Thoracic aorta endothelial cell (primary cell): ENCODE results near the gene ADAMTS13. TPM values are rescaled to one million over a fixed set of nuclear protein-coding genes. Genes with fewer than 3 reads are reported as not detected.

ENCODE experiments used
- total RNA-seq: library from RNA; depleted of rRNA; stranded (reverse); fragments of >200 nt; gene quantifications from 2 replicates; pipeline ENCODE4 v1.2.3, GENCODE V29; 2012

The ADAMTS13 gene
- 0.53 and 0.57 TPM in 2 replicates for total RNA-seq

GRCh38 chr9:133421615-133422542, at the start of gene ADAMTS13:
Gene ADAMTS13, plus strand, starts transcription at chr9:133422367. Its CDS starts 77 bp downstream, at chr9:133422444.

DNA sequence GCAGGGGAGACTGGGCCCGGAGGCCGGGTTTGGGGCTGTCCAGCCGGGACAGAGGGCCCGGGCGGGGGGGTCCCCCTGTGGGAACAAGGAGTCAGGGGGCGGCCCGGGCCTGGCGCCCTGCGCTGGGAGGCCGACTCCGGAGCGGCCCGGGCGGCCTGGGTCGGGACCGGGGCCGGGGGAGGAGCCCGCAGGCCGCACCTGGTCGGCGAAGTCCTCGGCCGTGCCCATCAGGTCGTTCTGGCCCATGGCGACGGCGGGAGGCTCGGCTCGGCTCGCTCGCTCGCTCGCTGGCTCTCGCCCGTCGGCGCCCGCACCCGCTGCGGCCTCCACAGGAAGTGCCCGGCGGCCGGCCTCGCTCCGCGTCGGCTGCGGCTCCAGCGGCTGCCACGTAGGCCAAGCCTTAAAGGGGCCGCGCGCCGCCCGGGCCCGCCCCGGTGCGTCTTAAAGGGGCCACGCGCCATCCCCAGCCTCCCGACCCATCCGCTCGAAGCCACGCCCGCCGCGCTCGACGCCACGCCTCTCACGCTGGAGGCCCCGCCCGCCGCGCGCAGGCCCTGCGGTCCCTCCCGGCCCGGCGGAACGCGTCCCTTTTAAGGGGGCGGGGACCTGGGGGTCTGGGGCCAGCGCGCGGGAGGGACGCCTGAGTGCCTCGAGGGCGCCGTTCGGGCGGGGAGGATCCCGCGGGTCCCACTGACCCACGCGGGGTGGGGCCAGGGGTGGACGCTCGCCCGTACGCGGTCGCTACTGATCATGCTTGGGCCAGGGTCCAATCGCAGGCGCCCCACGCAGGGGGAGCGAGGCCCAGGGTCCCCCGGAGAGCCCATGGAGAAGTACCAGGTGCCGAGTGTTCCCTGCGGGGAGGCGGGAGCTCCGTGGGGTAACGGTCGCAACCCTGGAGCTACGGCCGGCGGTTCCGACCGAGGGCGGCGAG, 46.2 kb upstream of the ADAMTS13 start, which contains the start of the genes STKLD1 and SURF4:
STKLD1 (plus strand) TSS at position 643 of the 931 bp plus-strand sequence; CDS start at position 751, 108 bp downstream.
SURF4 (minus strand) TSS at position 337 of the 931 bp plus-strand sequence; CDS start at position 246, 91 bp downstream.

GRCh38 chr9:133417541-133418461, 4.4 kb upstream of the ADAMTS13 start, which contains the start of gene REXO4:
Gene REXO4, minus strand, starts transcription at chr9:133418010. Its CDS starts 166 bp downstream, at chr9:133417844.

DNA sequence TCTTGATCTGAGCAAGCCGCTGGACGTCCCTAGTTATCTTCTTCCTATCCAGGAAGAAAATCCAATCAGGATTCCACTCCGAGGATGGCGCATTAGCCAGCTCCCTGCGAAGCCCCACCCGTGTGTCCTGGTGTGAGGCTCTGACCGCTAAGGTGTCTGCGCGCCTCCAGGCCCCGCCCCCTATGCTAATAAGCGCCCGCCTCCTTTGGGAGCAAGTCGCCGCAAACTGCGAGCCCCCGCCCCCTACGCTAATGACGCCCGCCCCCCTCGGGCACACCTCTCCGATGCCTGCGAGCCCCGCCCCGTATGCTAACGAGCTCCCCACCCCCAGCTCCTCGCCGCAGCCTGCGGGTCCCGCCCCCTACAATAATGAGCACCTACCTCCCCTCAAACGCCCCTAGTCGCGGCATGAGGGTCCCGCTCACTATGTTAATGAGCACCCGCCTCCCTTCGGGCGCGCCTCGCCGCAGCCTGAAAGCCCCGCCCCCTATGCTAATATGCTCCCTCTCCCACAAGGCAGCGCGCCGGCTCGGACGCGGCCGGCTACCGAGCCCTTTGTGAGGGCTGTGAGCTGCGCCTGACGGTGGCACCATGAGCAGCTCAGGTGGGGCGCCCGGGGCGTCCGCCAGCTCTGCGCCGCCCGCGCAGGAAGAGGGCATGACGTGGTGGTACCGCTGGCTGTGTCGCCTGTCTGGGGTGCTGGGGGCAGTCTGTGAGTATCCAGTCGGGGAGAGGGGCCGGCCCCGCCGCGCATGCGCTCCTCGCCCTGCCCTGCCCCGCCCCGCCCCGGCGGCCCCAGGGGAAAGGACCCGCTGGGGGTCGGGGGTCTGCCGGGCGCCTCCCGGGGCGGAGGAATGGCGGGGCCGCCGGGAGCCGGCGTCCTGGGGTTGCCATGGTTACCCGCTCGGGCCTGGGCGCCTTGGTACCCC, 37.6 kb downstream of the ADAMTS13 start, which contains the start of gene CACFD1:
CACFD1 (plus strand) TSS at position 503 of the 929 bp plus-strand sequence; CDS start at position 592, 89 bp downstream.

GRCh38 chr9:133478851-133479711, 56.9 kb downstream of the ADAMTS13 start, which contains the start of gene SLC2A6:
Gene SLC2A6, minus strand, starts transcription at chr9:133479099. Its CDS starts 40 bp downstream, at chr9:133479059.

Other genes with a start within 250 kb of the ADAMTS13 start
- gene OBP2B, start 213.1 kb upstream of the ADAMTS13 start, total RNA-seq: not detected in 2 replicates
- gene ABO, start 147.2 kb upstream of the ADAMTS13 start, total RNA-seq: 0.13 and 0.22 TPM in 2 replicates
- gene SURF6, start 86.2 kb upstream of the ADAMTS13 start, total RNA-seq: 11.0 and 11.3 TPM in 2 replicates
- 13.8 and 19.4 TPM in 2 replicates for gene MED22, start 74.2 kb upstream of the ADAMTS13 start, total RNA-seq
- 2,011 and 2,560 TPM in 2 replicates for gene RPL7A, start 74.1 kb upstream of the ADAMTS13 start, total RNA-seq
- 11.3 and 21.5 TPM in 2 replicates for gene SURF1, start 65.9 kb upstream of the ADAMTS13 start, total RNA-seq
- gene SURF2, start 65.8 kb upstream of the ADAMTS13 start, total RNA-seq: 10.6 and 14.2 TPM in 2 replicates
- gene SURF4, start 46.3 kb upstream of the ADAMTS13 start, total RNA-seq: 271 and 325 TPM in 2 replicates
- 0.57 and 3.1 TPM in 2 replicates for gene STKLD1, start 46.0 kb upstream of the ADAMTS13 start, total RNA-seq
- 18.9 and 24.6 TPM in 2 replicates for gene REXO4, start 4.4 kb upstream of the ADAMTS13 start, total RNA-seq
- 3.0 and 4.9 TPM in 2 replicates for gene CACFD1, start 37.6 kb downstream of the ADAMTS13 start, total RNA-seq
- gene SLC2A6, start 56.7 kb downstream of the ADAMTS13 start, total RNA-seq: 19.0 and 33.8 TPM in 2 replicates
- not detected in 2 replicates for gene MYMK, start 102.6 kb downstream of the ADAMTS13 start, total RNA-seq
- gene ADAMTSL2, start 112.3 kb downstream of the ADAMTS13 start, total RNA-seq: not detected in 2 replicates
- not detected in 2 replicates for gene FAM163B, start 187.0 kb downstream of the ADAMTS13 start, total RNA-seq
- not detected in 2 replicates for gene DBH, start 214.0 kb downstream of the ADAMTS13 start, total RNA-seq